OCI-LY7 (cell line): ENCODE results near the gene CHST9. TPM values are rescaled to one million over a fixed set of nuclear protein-coding genes. Genes with fewer than 3 reads are reported as not detected.

Source experiments
- BruUV-seq: library from RNA; stranded (reverse); fragments of 400-500 nt; replicated peaks from 2 replicates; lab custom pipeline; 2021; lab: Mats Ljungman, UMichigan
- CTCF ChIA-PET: fragments of 300-600 bp; sonication (Branson Sonifier 250); formaldehyde crosslinking; loops from one replicate; lab custom pipeline; 2022; ENCODE audit warnings: antibody characterized with exemption; ENCODE audit not compliant: unreplicated experiment; lab: Charles Lee
- POLR2A ChIA-PET: fragments of 300-600 bp; sonication (Branson Sonifier 250); formaldehyde crosslinking; loops from one replicate; lab custom pipeline; 2022; ENCODE audit warnings: antibody characterized with exemption; lab: Charles Lee
- DNase-seq: peaks from one replicate; pipeline ENCODE4 v3.0.0-alpha.2; 2015; ENCODE audit warnings: low spot score
- H2AFZ ChIP-seq: fragments of 200-600 bp; sonication (generic), shearing (Covaris generic); 2 replicates; pipeline ENCODE4 v1.6.1; 2014; ENCODE audit warnings: mild to moderate bottlenecking, antibody characterized with exemption, low read length, moderate library complexity
- H3K27ac ChIP-seq: fragments of 200-600 bp; sonication (generic); 2 replicates; pipeline ENCODE4 v1.5.1; 2014; ENCODE audit warnings: mixed run types, low read depth, mild to moderate bottlenecking, moderate library complexity, low read length, inconsistent platforms; ENCODE audit not compliant: poor library complexity, severe bottlenecking
- H3K36me3 ChIP-seq: fragments of 200-600 bp; sonication (generic); 2 replicates; pipeline ENCODE4 v1.6.1; 2014; ENCODE audit warnings: mild to moderate bottlenecking, antibody characterized with exemption, low read length, moderate library complexity, mixed read lengths; ENCODE audit not compliant: insufficient read depth
- H3K4me1 ChIP-seq: fragments of 200-600 bp; sonication (generic); 2 replicates; pipeline ENCODE4 v1.5.1; 2014; ENCODE audit warnings: mild to moderate bottlenecking, low read length; ENCODE audit not compliant: insufficient read depth, poor library complexity, severe bottlenecking
- H3K4me2 ChIP-seq: fragments of 200-600 bp; sonication (generic); 2 replicates; pipeline ENCODE4 v1.6.1; 2014; ENCODE audit warnings: mild to moderate bottlenecking, low read length
- H3K4me3 ChIP-seq: fragments of 200-600 bp; sonication (generic); 2 replicates; pipeline ENCODE4 v1.5.1; 2014; ENCODE audit warnings: mild to moderate bottlenecking, low read depth, low read length; ENCODE audit not compliant: poor library complexity, severe bottlenecking
- H3K79me2 ChIP-seq: fragments of 200-600 bp; sonication (generic); 2 replicates; pipeline ENCODE4 v1.6.1; 2016; ENCODE audit warnings: low read depth, mild to moderate bottlenecking, low read length, moderate library complexity, mixed read lengths; ENCODE audit not compliant: insufficient read depth
- H3K9me2 ChIP-seq: fragments of 200-600 bp; sonication (generic); 2 replicates; pipeline ENCODE4 v1.6.1; 2016; ENCODE audit warnings: mild to moderate bottlenecking, low read length, mixed read lengths; ENCODE audit not compliant: insufficient read depth
- H3K9me3 ChIP-seq: fragments of 200-600 bp; sonication (generic); 2 replicates; pipeline ENCODE4 v1.6.1; 2014; ENCODE audit warnings: mild to moderate bottlenecking, mixed run types, low read length, mixed read lengths
- H4K20me1 ChIP-seq: fragments of 200-600 bp; sonication (generic); 2 replicates; pipeline ENCODE4 v1.6.1; 2014; ENCODE audit warnings: mild to moderate bottlenecking, antibody characterized with exemption, low read length, moderate library complexity, mixed read lengths; ENCODE audit not compliant: insufficient read depth
- EZH2phosphoT487 ChIP-seq: fragments of 200-600 bp; sonication (generic); IDR thresholded peaks from 2 replicates; pipeline ENCODE4 v1.6.1; 2018; ENCODE audit warnings: low read depth, borderline replicate concordance, mild to moderate bottlenecking, mixed run types, antibody characterized with exemption, low read length, moderate library complexity, mixed read lengths
- intact Hi-C: fragments of 100-400 bp; cut with micrococcal nuclease; formaldehyde crosslinking; loops from one replicate; pipeline ENCODE4 v1.10.0; 2022; ENCODE audit not compliant: unreplicated experiment
- total RNA-seq, 2 experiments: library from RNA; depleted of rRNA in 1 of 2; stranded (reverse); fragments of >200 nt in 1 of 2; shearing (Covaris generic) in 1 of 2; gene quantifications; 2 replicates each; pipeline ENCODE4 v1.2.3, GENCODE V29; 2014 to 2022
- TF ChIP-seq, protein P1 (sequence below): fragments of 200-600 bp; sonication (generic); conservative IDR thresholded peaks from 2 replicates; pipeline ENCODE4 v1.5.1; 2014; ENCODE audit warnings: mild to moderate bottlenecking, antibody characterized with exemption, low read length, moderate library complexity, mixed read lengths

CHST9 gene
- total RNA-seq, 2 experiments from 2014 or later, result not detected

DNA sequence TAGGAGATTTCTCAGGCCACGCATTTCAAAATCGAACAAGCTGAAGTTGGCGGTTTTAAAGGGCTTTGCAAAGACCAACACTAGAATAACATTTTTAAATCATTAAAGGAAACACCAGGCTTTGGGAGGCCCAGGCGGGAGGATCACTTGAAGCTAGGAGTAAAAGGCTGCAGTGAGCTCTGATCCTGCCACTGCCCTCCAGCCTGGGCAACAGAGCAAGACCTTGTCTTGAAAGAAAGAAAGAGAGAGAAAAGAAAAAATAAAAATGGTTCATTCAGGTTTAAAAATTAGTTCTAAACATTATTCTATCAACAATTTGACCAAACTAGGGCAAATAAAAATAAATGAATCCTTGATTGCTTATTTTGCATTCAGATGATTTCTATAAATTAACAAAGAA, 789 bp upstream of the CHST9 start:
- CTCF ChIA-PET, result no interaction called here
- BruUV-seq, result no TSS peak

DNA sequence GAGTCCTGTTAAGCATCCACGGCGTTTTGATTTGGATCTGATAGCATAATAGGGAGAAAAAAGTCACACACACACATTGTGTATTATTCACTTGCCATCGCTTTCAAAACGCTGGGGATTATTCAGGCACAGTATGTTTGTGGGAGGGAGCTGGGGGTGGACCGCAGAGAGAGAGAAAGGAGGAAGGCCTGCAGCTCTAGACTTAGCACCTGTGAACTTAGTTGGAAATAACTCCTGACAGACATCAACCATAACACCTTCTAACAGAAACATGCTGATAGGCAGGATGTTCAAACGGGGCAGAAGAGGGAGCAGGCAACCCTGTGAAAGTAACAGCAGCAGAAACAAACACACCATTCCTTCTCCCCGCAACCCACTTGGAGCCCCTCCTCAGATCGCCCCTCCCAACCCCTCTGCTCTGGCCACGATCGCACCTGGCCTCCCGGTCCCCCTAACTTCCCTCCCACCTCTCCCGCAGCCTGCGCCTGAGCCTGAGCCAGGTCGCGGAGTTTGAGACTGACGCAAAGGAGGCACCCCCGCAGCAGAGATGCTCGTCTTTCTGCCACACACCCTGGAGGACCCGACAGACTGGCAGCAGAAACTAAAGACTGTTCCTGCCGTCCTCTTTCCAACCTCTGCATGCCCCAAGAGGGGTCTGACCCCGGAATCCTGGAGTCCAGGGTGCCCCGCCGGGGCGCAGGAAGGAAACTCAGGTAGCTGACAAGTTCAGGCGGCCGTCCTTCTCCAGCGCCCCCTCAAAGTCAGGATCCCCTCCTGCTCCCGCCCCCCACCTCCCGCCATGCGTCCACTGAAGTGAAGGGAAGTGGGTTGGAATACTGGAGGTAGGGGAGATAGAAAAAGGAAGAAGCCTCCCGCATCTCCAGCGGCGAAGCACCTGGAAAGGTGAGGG, 738 bp downstream of the CHST9 start:
- Histone ChIP-seq H4K20me1 (no peaks in the 10 kb centered on the region), H3K36me3 (no peaks in the 10 kb centered on the region), H3K79me2 (no peaks in the 10 kb centered on the region), H3K4me3 (no peak overlapping the region), H3K4me2 (no peak overlapping the region), H2AFZ (no peak overlapping the region), H3K27ac (no peak overlapping the region), H3K4me1 (no peaks in the 10 kb centered on the region), H3K9me2 (no peaks in the 10 kb centered on the region), H3K9me3 (no peaks in the 10 kb centered on the region)
- DNase-seq, result no peak
- intact Hi-C loops, result no loop called here
- ChIA-PET CTCF (no interaction called here), POLR2A (no interaction called here)
- no TSS peak for BruUV-seq
- TF ChIP-seq, protein P1, sequence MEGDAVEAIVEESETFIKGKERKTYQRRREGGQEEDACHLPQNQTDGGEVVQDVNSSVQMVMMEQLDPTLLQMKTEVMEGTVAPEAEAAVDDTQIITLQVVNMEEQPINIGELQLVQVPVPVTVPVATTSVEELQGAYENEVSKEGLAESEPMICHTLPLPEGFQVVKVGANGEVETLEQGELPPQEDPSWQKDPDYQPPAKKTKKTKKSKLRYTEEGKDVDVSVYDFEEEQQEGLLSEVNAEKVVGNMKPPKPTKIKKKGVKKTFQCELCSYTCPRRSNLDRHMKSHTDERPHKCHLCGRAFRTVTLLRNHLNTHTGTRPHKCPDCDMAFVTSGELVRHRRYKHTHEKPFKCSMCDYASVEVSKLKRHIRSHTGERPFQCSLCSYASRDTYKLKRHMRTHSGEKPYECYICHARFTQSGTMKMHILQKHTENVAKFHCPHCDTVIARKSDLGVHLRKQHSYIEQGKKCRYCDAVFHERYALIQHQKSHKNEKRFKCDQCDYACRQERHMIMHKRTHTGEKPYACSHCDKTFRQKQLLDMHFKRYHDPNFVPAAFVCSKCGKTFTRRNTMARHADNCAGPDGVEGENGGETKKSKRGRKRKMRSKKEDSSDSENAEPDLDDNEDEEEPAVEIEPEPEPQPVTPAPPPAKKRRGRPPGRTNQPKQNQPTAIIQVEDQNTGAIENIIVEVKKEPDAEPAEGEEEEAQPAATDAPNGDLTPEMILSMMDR, result no peak
- TF ChIP-seq EZH2phosphoT487, result no peak

More for the DNA sequence above, 789 bp upstream of the CHST9 start:
- no peaks in the 10 kb centered on the region for H3K9me3 ChIP-seq
- H2AFZ ChIP-seq, result no peak overlapping the region
- H3K79me2 ChIP-seq, result no peaks in the 10 kb centered on the region
- POLR2A ChIA-PET, result interaction anchor here (0.7 to 0.8 kb wide), 2 partner anchors 10 to 216 kb away, joined by 3 read pairs; no protein-coding TSS in a partner anchor
- no peaks in the 10 kb centered on the region for H3K36me3 ChIP-seq
- no peaks in the 10 kb centered on the region for H3K4me1 ChIP-seq
- H3K27ac ChIP-seq, result no peak overlapping the region
- no peak overlapping the region for H3K4me3 ChIP-seq
- no peak for TF ChIP-seq EZH2phosphoT487
- TF ChIP-seq, protein P1, result no peak
- no peak overlapping the region for H3K4me2 ChIP-seq
- no peaks in the 10 kb centered on the region for H4K20me1 ChIP-seq
- no peak for DNase-seq
- intact Hi-C loops, result no loop called here
- no peaks in the 10 kb centered on the region for H3K9me2 ChIP-seq

DNA sequence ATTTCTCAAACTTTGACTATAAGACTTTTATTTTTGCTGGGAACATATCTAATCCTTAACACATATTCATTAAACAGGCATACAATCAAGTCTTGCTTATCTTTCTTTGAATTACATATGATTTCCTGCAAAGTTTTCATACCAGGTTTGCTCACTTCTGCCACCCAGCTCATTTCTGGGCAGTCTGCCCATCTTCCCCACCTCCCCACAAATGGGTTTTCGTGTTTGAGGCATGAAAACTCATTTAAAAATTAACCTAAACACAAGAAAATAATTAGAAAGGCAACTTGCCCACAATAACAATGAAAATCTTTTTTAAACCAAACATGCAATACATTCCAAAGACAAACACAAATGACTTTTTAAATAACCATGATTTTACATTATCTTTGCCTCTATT, 3.4 kb downstream of the CHST9 start:
- no peaks in the 10 kb centered on the region for H3K4me1 ChIP-seq
- no peak overlapping the region for H2AFZ ChIP-seq
- BruUV-seq, result no TSS peak
- no peaks in the 10 kb centered on the region for H3K9me3 ChIP-seq
- no peak overlapping the region for H3K4me3 ChIP-seq
- no peak overlapping the region for H3K4me2 ChIP-seq
- no peak for TF ChIP-seq EZH2phosphoT487
- TF ChIP-seq, protein P1, result no peak
- H3K79me2 ChIP-seq, result no peaks in the 10 kb centered on the region
- ChIA-PET POLR2A (interaction anchor here (0.6 kb wide), 1 partner anchor 13 kb away, joined by 4 read pairs; no protein-coding TSS in a partner anchor), CTCF (no interaction called here)
- no peak overlapping the region for H3K27ac ChIP-seq
- no peaks in the 10 kb centered on the region for H3K36me3 ChIP-seq
- intact Hi-C loops, result no loop called here
- no peaks in the 10 kb centered on the region for H4K20me1 ChIP-seq
- DNase-seq, result no peak
- H3K9me2 ChIP-seq, result no peaks in the 10 kb centered on the region
